GM12874 (cell line): ENCODE results near the gene RPTOR.

ENCODE experiments used
- CTCF ChIP-seq: IDR thresholded peaks from 2 replicates; pipeline ENCODE4 v1.5.1; 2011; ENCODE audit warnings: low read depth, mild to moderate bottlenecking, control low read depth, low read length, moderate library complexity; ENCODE audit not compliant: insufficient read depth

Gene RPTOR

GRCh38 chr17:80827646-80828643 lies 283.3 kb downstream of the RPTOR start:
- TF ChIP-seq CTCF = no peak

- no peak for TF ChIP-seq CTCF
Observed at GRCh38 chr17:80829166-80829813, 284.7 kb downstream of the RPTOR start.

- no peak for TF ChIP-seq CTCF
Observed at GRCh38 chr17:80830020-80830780, 285.6 kb downstream of the RPTOR start.

- no peak for TF ChIP-seq CTCF
Observed at GRCh38 chr17:80831491-80831890, 286.9 kb downstream of the RPTOR start.

GRCh38 chr17:80832266-80832676 lies 287.6 kb downstream of the RPTOR start:
- no peak for TF ChIP-seq CTCF

GRCh38 chr17:80832888-80833583 lies 288.4 kb downstream of the RPTOR start:
- no peak for TF ChIP-seq CTCF
